T47D (cell line): Measurements from ENCODE around the gene WFIKKN1.
A peak's percentile ranks its signal among the peaks of the same experiment; 100 is the strongest.

Source experiments
- DNase-seq, 2 experiments: peaks; one replicate each; pipeline versions ENCODE4 v3.0.0 to v3.0.0-alpha.2; 2011 to 2012; ENCODE audit warnings: low read depth in 1 of 2, low spot score in 1 of 2
- JUND ChIP-seq: IDR thresholded peaks from 2 replicates; pipeline ENCODE4 v1.6.1; 2012; ENCODE audit warnings: low read depth
- in situ Hi-C: cut with HindIII; loops from 2 replicates; pipeline ENCODE4 v1.10.0; 2016; ENCODE audit warnings: low sequenced_read_pairs, low pct_unique_long_range_greater_than_20kb

The WFIKKN1 gene

DNA sequence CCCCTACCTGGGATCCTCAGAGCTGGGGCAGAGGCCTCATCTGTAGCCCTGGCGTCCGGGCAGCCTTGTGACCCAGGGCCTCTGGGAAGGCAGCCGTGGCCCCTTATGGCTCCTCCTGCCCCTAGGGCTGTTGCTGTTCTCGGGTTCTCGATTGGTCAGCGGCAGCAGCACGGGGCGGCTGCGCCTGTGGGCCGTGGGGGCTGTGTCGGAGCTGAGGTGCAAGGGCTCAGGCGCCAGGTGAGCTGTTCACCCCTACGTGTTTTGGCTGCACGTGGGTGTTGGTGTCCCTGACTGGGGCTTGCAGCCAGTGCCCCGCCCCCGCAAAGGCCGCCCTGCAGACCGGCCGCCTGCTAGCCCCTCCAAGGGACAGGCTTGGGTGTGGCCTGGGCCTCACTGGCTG is 31.3 kb downstream of the WFIKKN1 start:
- no peak for DNase-seq
- no peak for TF ChIP-seq JUND
- in situ Hi-C loops, result no loop called here

DNA sequence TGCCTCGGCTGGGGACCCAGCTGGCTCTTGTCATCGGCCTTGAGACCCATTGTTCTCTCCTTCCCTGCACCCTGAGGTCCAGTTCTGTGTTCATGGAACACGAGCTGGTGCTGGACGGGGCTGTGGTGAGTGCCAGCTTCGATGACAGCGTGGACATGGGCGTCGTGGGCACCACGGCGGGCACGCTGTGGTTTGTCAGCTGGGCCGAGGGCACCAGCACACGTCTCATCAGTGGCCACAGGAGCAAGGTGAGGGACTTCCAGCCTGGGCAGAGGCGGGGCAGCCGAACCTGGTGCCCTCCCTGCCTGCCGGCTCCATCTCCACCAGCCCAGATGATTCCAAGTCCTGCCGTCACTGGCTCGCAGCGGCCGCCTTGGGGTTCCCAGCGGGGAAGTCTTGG is 31.8 kb downstream of the WFIKKN1 start:
- in situ Hi-C loops, result no loop called here
- no peak for DNase-seq
- no peak for TF ChIP-seq JUND

DNA sequence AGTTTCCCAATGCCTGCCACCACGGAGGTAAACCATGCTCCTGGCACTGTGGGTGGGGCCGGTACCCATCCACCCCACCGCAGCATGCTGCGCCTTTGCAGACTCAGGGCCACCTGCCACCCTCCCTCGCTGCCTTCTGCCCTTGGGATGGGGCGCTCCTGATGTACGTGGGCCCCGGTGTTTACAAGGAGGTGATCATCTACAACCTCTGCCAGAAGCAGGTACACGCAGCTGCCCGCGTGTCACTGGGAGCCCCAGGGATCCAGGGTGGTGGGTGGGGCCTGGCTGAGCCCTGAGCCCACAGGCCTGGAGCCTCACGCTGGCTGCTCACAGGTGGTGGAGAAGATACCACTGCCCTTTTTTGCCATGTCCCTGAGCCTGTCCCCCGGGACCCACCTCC is 35.8 kb downstream of the WFIKKN1 start:
- in situ Hi-C loops, result no loop called here
- no peak for DNase-seq
- TF ChIP-seq JUND, result no peak

DNA sequence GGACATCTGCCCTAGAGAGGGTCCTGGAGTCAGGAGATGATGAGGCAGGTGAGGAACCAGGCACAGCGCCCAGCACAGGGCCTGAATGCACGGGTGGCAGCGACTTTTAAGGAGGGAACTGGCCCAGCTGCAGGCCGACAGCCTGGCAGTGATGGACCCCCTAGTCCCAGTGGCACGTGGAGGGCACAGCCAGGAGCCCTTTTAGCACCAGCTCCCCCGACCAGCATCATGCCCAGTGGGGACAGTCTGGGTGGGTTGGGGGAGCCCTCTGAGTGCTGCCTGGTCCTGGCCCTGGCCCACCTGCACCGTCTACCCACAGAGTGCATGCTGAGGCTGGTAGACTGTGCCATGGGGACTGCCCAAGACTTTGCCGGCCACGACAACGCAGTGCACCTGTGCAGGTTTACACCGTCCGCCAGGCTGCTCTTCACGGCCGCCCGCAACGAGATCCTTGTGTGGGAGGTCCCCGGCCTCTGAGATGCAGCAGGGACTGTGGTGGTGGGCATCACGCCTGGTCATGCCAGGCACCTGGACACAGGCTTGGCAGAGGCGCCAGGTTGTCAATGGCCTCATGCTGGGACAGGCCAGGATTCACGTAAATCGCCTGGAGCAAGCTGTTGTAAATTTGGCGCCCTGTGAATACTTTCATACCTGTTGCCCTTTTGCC is 36.5 kb downstream of the WFIKKN1 start:
- TF ChIP-seq JUND, result no peak
- no peak for DNase-seq
- in situ Hi-C loops, result no loop called here

DNA sequence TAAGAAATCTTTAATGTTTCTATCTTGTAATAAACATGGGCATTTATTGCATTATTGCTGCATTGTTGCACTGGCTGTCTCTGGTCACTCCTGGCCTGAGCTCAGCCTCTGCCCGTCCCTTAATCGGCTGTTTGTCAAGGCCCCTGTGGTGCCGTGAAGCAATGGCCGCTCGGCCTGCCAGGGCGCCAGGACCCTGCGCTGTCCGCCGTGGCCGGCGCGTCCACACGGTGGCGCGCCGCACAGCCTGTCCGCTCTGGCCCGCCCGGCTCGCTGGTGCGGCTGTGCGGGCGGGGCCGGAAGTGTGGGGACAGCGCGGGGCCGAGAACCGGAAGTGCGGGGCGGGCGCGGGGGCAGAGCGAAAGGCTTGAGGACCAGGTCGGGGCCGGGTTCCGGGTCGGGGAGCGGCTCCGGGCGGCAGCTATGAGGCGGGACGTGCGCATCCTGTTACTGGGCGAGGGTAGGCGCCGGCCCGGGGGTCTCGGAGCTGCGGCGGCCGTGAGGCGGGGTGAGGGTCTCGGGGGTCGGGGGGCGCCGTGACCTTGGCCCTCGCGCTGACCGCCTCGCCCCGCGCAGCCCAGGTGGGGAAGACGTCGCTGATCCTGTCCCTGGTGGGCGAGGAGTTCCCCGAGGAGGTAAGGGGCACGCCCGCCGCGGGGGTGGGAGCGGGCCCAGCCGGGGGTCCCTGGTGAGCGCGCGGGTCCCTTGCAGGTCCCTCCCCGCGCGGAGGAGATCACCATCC is 37.2 kb downstream of the WFIKKN1 start, which contains the start of gene RHOT2:
TSS of gene RHOT2 (plus strand) at position 353 of the 739 bp plus-strand sequence. CDS start at position 421, 68 bp downstream.
- TF ChIP-seq JUND, result no peak
- DNase-seq, result peak; percentile 71 to 95
- in situ Hi-C loops, result no loop called here

DNA sequence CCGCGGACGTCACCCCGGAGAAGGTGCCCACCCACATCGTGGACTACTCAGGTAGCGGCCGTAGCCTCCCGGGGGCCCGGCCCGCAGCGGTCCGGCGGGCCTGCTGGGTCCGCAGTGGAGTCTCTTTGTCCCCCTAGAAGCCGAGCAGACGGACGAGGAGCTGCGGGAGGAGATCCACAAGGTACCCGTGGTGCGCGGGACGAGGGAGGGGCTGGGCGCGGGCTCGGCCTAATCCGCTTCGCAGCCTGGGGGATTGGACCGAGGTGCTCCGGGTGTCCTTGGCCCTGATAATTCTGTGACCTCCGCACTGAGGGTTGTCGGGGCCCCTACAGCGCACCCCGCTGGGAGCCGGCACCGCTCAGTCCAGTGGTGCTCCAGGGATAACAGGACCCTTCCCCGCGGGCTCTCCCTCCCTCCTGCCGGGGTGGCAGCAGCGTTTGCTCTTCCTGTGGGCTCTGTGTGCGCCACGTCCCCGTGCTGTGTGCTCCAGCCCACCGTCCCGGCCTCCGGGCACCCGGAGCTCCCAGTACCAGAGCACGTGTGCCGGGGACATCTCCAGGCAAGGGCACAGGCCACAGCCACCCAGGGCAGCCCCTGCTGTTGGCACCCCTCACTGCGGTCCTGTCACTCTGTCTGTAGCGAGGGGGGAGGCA is 37.9 kb downstream of the WFIKKN1 start:
- no peak for TF ChIP-seq JUND
- DNase-seq, result no peak
- in situ Hi-C loops, result no loop called here

DNA sequence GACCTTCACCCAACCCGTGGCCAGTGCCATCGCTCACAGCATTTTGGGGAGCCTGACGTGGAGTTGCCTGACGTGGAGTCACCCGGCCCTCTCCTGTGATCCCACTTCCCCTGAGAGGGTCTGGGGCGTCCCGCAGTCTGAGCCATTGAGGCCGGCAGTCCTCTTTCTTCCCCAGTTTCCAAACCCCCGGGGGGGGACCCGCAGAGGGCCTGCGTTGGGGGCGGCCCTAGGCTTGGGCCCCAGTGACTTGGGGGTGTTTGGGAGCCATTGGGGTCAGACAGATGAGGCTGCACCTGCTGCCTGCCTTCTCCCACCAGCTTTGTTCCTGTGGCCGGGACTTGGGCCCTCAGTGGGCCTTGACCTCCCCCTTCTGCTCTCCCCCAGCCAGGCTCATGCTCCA is 38.9 kb downstream of the WFIKKN1 start:
- no peak for DNase-seq
- TF ChIP-seq JUND, result no peak
- in situ Hi-C loops, result no loop called here

DNA sequence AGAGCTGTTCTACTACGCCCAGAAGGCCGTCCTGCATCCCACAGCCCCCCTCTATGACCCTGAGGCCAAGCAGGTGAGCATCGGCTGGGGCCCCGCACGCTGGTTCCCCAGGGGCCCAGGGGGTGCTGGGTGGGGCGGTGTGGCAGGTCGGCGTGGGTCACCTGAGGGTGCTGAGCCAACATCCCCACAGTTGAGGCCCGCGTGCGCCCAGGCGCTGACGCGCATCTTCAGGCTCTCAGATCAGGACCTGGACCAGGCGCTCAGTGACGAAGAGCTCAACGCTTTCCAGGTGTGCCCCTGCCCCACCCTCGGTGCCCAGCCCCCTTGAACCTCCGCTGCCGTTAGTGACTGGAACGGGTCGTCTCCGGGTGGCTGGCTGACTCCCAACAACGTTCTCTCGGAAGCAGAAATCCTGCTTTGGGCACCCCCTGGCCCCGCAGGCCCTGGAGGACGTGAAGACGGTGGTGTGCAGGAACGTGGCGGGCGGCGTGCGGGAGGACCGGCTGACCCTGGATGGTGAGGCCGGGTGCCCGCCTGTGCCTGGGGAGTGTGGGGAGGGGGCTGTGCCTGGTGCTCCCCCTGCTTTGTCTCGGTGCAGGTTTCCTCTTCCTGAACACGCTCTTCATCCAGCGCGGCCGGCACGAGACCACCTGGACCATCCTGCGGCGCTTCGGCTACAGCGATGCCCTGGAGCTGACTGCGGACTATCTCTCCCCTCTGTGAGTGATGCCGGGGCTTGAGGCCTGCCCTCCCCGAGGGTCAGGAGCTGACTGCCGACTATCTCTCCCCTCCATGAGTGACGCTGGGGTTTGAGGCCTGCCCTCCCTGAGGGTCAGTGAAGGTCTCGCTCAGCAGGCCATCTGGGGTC is 39.9 kb downstream of the WFIKKN1 start:
- in situ Hi-C loops, result no loop called here
- no peak for DNase-seq
- no peak for TF ChIP-seq JUND

DNA sequence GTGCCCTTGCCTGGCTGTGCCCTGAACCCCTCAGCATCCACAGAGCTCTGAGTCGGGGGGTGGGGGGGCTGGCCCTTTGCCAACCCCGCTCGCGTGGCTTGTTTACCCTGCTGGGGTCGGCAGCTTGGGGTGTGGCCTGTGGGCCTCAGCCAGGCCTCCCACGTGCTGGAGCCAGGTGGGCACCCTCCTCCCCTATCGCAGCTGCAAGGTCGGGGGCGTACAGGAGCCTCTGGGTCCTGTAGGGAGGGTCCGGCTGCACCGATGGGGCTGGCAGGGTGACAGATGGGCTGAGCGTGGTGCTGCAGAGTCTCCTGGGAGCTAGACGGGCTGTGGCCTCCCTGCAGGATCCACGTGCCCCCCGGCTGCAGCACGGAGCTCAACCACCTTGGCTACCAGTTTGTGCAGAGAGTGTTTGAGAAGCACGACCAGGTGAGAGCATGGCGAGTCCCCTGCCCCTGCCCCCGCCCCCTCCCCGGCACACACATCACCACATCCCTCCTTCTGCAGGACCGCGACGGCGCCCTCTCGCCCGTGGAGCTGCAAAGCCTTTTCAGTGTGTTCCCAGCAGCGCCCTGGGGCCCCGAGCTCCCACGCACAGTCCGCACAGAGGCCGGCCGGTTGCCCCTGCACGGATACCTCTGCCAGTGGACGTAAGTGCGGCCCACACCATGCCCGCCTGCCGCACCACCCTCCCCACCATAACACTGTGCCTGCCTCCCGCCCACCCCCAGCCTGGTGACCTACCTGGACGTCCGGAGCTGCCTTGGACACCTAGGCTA is 40.8 kb downstream of the WFIKKN1 start:
- no peak for TF ChIP-seq JUND
- in situ Hi-C loops, result no loop called here
- no peak for DNase-seq

DNA sequence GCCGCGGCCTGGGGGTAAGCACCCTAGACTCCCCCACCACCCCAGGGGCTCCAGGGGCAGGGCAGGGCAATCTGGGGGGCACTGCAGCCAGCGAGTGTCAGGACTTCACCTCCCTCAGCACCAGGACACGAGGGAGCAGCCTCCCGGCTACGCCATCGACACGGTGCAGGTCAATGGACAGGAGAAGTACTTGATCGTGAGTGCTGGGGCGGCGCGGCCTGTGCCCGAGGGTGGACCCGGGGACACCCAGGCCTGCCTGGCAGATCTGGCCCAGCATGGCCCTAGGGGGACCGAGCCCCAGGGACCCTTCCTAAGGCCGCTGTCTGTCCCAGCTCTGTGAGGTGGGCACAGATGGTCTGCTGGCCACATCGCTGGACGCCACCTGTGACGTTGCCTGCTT is 41.6 kb downstream of the WFIKKN1 start:
- no peak for TF ChIP-seq JUND
- in situ Hi-C loops, result no loop called here
- no peak for DNase-seq

DNA sequence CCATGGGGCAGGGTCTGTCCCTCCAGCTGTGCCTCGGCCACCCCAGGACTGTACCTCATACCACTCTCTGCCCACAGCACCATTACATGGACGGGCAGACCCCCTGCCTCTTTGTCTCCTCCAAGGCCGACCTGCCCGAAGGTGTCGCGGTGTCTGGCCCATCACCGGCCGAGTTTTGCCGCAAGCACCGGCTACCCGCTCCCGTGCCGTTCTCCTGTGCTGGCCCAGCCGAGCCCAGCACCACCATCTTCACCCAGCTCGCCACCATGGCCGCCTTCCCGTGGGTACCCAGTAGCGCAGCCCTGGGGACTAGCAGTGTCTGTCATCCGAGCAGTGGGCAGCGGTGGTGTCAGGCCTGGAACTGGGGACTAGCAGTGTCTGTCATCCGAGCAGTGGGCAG is 42.1 kb downstream of the WFIKKN1 start:
- DNase-seq, result no peak
- no peak for TF ChIP-seq JUND
- in situ Hi-C loops, result no loop called here
